Caco-2 (cell line): ENCODE data around the gene EFR3B. TPM values are rescaled to one million over a fixed set of nuclear protein-coding genes. Genes with fewer than 3 reads are reported as not detected.

Experiments
- BruUV-seq: library from RNA; stranded (reverse); fragments of 400-500 nt; replicated peaks from 2 replicates; lab custom pipeline; 2021; lab: Mats Ljungman, UMichigan
- CTCF ChIA-PET: fragments of 300-600 bp; sonication (Branson Sonifier 250); formaldehyde crosslinking; loops from one replicate; lab custom pipeline; 2022; ENCODE audit warnings: antibody characterized with exemption; lab: Charles Lee
- POLR2A ChIA-PET: fragments of 300-600 bp; sonication (Branson Sonifier 250); formaldehyde crosslinking; loops from one replicate; lab custom pipeline; 2022; ENCODE audit warnings: antibody characterized with exemption; lab: Charles Lee
- DNase-seq, 2 experiments: peaks; one replicate each; pipeline versions ENCODE4 v3.0.0 to v3.0.0-alpha.2; 2020 to 2022
- H3K27me3 ChIP-seq: replicated peaks from 2 replicates; pipeline ENCODE4 v1.6.0; 2011; ENCODE audit warnings: low read length; ENCODE audit not compliant: control insufficient read depth, insufficient read depth
- H3K36me3 ChIP-seq: 2 replicates; pipeline ENCODE4 v1.5.1; 2011; ENCODE audit warnings: low read length; ENCODE audit not compliant: control insufficient read depth, insufficient read depth
- H3K4me1 ChIP-seq: fragments of 250-450 bp; sonication (Bioruptor Pico); 2 replicates; pipeline ENCODE4 v1.5.1; 2020; ENCODE audit warnings: mild to moderate bottlenecking
- H3K4me3 ChIP-seq: 2 replicates; pipeline ENCODE4 v1.5.1; 2011; ENCODE audit warnings: low read depth, mild to moderate bottlenecking, control low read depth, low read length
- H3K9me3 ChIP-seq: fragments of 250-450 bp; sonication (Bioruptor Pico); 2 replicates; pipeline ENCODE4 v1.5.1; 2020; ENCODE audit warnings: mild to moderate bottlenecking, moderate library complexity
- H3K27ac Mint-ChIP-seq: one replicate; pipeline ENCODE4 v1.8.0; 2022; ENCODE audit warnings: mixed read lengths; ENCODE audit not compliant: unreplicated experiment
- H3K27me3 Mint-ChIP-seq: one replicate; pipeline ENCODE4 v1.8.0; 2022; ENCODE audit warnings: mixed read lengths; ENCODE audit not compliant: insufficient read depth, unreplicated experiment
- H3K36me3 Mint-ChIP-seq: one replicate; pipeline ENCODE4 v1.8.0; 2022; ENCODE audit warnings: mild to moderate bottlenecking, mixed read lengths; ENCODE audit not compliant: insufficient read depth, unreplicated experiment
- H3K4me1 Mint-ChIP-seq: one replicate; pipeline ENCODE4 v1.8.0; 2022; ENCODE audit warnings: low read depth, mixed read lengths; ENCODE audit not compliant: unreplicated experiment
- H3K4me3 Mint-ChIP-seq: one replicate; pipeline ENCODE4 v1.8.0; 2022; ENCODE audit warnings: mild to moderate bottlenecking, moderate library complexity, mixed read lengths; ENCODE audit not compliant: unreplicated experiment
- H3K9me3 Mint-ChIP-seq: one replicate; pipeline ENCODE4 v1.8.0; 2022; ENCODE audit warnings: mixed read lengths; ENCODE audit not compliant: unreplicated experiment
- intact Hi-C: fragments of 100-400 bp; cut with micrococcal nuclease; formaldehyde crosslinking; loops from one replicate; pipeline ENCODE4 v1.10.0; 2022; ENCODE audit not compliant: unreplicated experiment
- total RNA-seq: library from RNA; stranded (reverse); gene quantifications from 2 replicates; pipeline ENCODE4 v1.2.3, GENCODE V29; 2022
- TF ChIP-seq, protein P1 (sequence below), 2 experiments: fragments of 200-600 bp in 1 of 2; IDR thresholded peaks; 1 replicate in 1 of 2; 2 replicates in 1 of 2; pipeline versions ENCODE4 v1.5.1 to v1.8.0; 2011 to 2022; ENCODE audit warnings: antibody characterized with exemption in 1 of 2, control low read depth in 1 of 2, inconsistent platforms in 1 of 2, low read depth in 1 of 2, low read length in 1 of 2, mild to moderate bottlenecking in 1 of 2, moderate library complexity in 1 of 2; ENCODE audit not compliant: insufficient read depth in 1 of 2, severe bottlenecking in 1 of 2, unreplicated experiment in 1 of 2

Gene EFR3B
- total RNA-seq, 1 experiment from 2014 or later = 19.1 TPM

DNA sequence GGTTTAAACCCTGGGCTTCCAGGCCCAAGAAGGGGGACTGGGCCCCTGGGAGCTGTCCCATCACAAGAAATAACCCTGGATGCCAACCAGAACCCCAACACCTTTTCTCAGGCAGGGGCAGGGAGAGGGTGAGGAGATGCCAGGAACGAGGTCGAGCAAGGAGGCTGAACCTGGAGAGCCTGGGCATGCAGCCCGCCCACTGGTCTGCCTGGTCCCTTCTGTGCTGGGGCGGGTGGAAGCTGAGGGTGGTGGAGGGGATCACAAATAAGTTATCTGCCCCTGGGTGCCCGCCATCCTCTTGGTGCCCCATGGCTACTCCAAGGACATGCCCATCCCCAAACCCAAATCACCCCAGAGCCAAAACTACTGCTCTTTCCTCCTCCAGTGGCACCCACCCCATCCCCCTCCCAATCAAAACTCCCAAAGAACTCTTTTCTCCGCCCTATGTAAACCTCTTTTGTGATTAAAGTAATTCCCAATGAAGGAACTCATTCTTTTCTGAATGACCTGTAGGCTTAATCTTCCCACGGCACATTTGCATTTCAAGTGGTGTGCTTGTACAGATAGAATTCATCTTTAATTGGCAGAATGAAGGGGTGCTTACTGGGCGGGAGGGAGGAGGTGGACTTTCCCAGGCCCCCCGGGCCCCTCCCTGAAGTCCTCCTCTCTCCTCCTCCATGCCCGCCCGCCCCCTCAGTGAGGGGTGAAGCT lies 47.9 kb downstream of the EFR3B start:
- Mint-ChIP-seq H3K4me3 (no peak overlapping the region), H3K27ac (no peak overlapping the region), H3K4me1 (peaks cover 5% of the 10 kb centered on the region), H3K9me3 (no peaks in the 10 kb centered on the region), H3K36me3 (peaks cover 5% of the 10 kb centered on the region), H3K27me3 (no peaks in the 10 kb centered on the region)
- Histone ChIP-seq H3K4me1 (peaks cover 14% of the 10 kb centered on the region), H3K27me3 (no peaks in the 10 kb centered on the region), H3K36me3 (no peaks in the 10 kb centered on the region), H3K4me3 (no peak overlapping the region), H3K9me3 (no peaks in the 10 kb centered on the region)
- intact Hi-C loops = no loop called here
- ChIA-PET POLR2A (no interaction called here), CTCF (no interaction called here)
- BruUV-seq = no TSS peak
- TF ChIP-seq, protein P1, sequence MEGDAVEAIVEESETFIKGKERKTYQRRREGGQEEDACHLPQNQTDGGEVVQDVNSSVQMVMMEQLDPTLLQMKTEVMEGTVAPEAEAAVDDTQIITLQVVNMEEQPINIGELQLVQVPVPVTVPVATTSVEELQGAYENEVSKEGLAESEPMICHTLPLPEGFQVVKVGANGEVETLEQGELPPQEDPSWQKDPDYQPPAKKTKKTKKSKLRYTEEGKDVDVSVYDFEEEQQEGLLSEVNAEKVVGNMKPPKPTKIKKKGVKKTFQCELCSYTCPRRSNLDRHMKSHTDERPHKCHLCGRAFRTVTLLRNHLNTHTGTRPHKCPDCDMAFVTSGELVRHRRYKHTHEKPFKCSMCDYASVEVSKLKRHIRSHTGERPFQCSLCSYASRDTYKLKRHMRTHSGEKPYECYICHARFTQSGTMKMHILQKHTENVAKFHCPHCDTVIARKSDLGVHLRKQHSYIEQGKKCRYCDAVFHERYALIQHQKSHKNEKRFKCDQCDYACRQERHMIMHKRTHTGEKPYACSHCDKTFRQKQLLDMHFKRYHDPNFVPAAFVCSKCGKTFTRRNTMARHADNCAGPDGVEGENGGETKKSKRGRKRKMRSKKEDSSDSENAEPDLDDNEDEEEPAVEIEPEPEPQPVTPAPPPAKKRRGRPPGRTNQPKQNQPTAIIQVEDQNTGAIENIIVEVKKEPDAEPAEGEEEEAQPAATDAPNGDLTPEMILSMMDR (IDR thresholded peaks at IDR 0.05; ENCODE audit: insufficient read depth in 1 of 2, low read depth in 1 of 2, low read length in 1 of 2, severe bottlenecking in 1 of 2, unreplicated experiment in 1 of 2) = no peak
- no peak for DNase-seq

DNA sequence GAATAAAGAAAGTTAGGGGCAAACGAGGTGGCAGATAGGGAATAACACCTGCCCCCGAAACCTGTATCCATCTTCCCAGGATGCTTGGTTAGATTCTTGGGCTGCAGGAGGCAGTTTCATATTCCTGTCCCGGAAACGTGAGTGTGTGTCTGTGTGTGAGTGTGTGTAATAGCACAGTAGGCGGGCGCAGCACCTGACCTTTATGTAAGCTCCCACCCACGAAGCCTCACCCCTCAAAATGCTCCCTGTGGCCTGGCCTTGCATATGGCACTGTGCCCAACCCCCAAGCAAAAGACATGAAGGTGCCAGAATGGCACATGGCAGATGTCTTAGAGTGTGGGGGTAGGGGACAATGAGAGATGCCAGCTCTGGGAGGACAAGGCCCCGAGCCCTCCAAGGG lies 48.9 kb downstream of the EFR3B start:
- BruUV-seq = no TSS peak
- Histone ChIP-seq H3K4me1 (peaks cover 14% of the 10 kb centered on the region), H3K27me3 (no peaks in the 10 kb centered on the region), H3K4me3 (no peak overlapping the region), H3K36me3 (no peaks in the 10 kb centered on the region), H3K9me3 (no peaks in the 10 kb centered on the region)
- TF ChIP-seq, protein P1 (IDR thresholded peaks at IDR 0.05; ENCODE audit: insufficient read depth in 1 of 2, low read depth in 1 of 2, low read length in 1 of 2, severe bottlenecking in 1 of 2, unreplicated experiment in 1 of 2) = no peak
- Mint-ChIP-seq H3K4me3 (no peak overlapping the region), H3K9me3 (no peaks in the 10 kb centered on the region), H3K27me3 (no peaks in the 10 kb centered on the region), H3K36me3 (peaks cover 5% of the 10 kb centered on the region), H3K4me1 (no peaks in the 10 kb centered on the region), H3K27ac (no peak overlapping the region)
- no peak for DNase-seq
- CTCF ChIA-PET = no interaction called here
- POLR2A ChIA-PET = no interaction called here
- intact Hi-C loops = no loop called here

DNA sequence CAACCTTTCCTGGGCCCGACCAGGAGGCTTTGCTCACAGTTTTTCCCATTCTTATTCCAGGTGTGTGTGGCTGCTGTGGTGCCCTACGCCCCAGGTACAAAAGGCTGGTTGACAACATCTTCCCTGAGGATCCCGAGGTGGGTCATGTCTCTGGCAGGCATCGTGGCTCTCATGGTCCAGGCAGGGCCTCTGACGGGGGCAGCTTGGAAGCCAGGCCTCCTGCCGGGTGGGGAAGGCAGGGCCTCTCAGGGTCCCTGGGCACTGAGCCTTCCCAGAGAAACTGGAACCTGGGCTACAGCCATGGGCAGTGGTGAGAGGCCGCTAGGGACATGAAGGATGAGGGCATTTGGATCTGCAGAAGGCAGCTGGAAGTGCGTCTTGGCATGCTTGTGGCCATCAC lies 49.4 kb downstream of the EFR3B start:
- ChIA-PET POLR2A (no interaction called here), CTCF (interaction anchor here (0.7 kb wide), 1 partner anchor 13 kb away, joined by 3 read pairs; no protein-coding TSS in a partner anchor)
- Histone ChIP-seq H3K4me3 (no peak overlapping the region), H3K27me3 (no peaks in the 10 kb centered on the region), H3K36me3 (no peaks in the 10 kb centered on the region), H3K9me3 (no peaks in the 10 kb centered on the region), H3K4me1 (peaks cover 14% of the 10 kb centered on the region)
- peaks cover 5% of the 10 kb centered on the region for H3K36me3 Mint-ChIP-seq
- DNase-seq = no peak
- TF ChIP-seq, protein P1 (IDR thresholded peaks at IDR 0.05; ENCODE audit: insufficient read depth in 1 of 2, low read depth in 1 of 2, low read length in 1 of 2, severe bottlenecking in 1 of 2, unreplicated experiment in 1 of 2) = no peak
- no peaks in the 10 kb centered on the region for H3K9me3 Mint-ChIP-seq
- no peaks in the 10 kb centered on the region for H3K27me3 Mint-ChIP-seq
- no peak overlapping the region for H3K4me3 Mint-ChIP-seq
- intact Hi-C loops = no loop called here
- BruUV-seq = no TSS peak
- no peak overlapping the region for H3K27ac Mint-ChIP-seq
- H3K4me1 Mint-ChIP-seq = no peaks in the 10 kb centered on the region
